KOPT-K1 (cell line): ENCODE measurements around the gene CAMK2D.

Source experiments
- H3K27ac ChIP-seq: fragments of 200-600 bp; sonication (generic); 2 replicates; pipeline ENCODE4 v1.5.1; 2016; ENCODE audit warnings: antibody characterized with exemption, mild to moderate bottlenecking, low read depth, low read length; ENCODE audit not compliant: poor library complexity, severe bottlenecking
- H3K36me3 ChIP-seq: fragments of 200-600 bp; sonication (generic); 2 replicates; pipeline ENCODE4 v1.5.1; 2017; ENCODE audit warnings: antibody characterized with exemption, mild to moderate bottlenecking, low read length, moderate library complexity; ENCODE audit not compliant: insufficient read depth
- H3K9me3 ChIP-seq: fragments of 200-600 bp; sonication (generic); 2 replicates; pipeline ENCODE4 v1.5.1; 2017; ENCODE audit warnings: antibody characterized with exemption, low read length, mild to moderate bottlenecking; ENCODE audit not compliant: insufficient read depth, poor library complexity, severe bottlenecking

The CAMK2D gene

DNA sequence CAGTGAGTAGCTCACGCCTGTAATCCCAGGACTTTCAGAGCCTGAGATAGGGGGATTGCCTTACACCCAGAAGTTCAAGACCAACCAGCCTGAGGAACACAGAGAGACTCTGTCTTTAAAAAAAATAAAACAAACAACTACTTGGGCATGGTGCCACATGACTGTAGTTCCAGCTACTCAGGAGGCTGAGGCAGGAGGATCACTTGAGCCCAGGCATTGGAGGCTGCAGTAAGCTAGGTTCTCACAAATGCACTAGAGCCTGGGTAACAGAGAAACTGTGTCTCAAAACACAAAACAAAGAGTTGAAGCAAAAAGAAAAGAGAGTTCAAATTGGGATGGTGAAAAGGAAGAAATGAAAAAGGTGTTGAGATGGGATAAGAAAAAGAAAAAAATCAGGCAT lies 10.8 kb downstream of the CAMK2D start:
- no peaks in the 10 kb centered on the region for H3K9me3 ChIP-seq
- no peak overlapping the region for H3K27ac ChIP-seq
- 0 out of 2 replicates have a peak, but pooled peaks cover 3% of the 10 kb centered on the region for H3K36me3 ChIP-seq

DNA sequence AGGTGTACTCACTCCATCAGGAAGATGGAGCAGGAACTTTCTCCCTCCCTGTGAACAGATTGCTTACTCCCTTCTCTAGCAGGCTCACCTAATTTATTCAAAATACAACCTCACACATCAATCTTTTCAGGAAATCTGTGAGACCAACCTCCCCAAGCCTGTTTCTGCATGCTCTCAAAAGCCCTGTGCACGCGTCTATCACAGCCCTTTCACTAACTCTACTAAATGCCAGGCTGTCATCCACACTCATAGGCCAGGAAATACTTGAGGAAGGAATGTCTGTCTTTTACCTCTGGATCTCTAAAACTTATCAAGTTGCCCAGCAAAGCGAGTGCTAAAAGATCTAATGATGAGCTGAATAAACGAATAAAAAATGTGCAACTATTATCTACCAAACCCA lies 11.2 kb downstream of the CAMK2D start:
- no peaks in the 10 kb centered on the region for H3K9me3 ChIP-seq
- H3K36me3 ChIP-seq = 0 out of 2 replicates have a peak, but pooled peaks cover 3% of the 10 kb centered on the region
- no peak overlapping the region for H3K27ac ChIP-seq

DNA sequence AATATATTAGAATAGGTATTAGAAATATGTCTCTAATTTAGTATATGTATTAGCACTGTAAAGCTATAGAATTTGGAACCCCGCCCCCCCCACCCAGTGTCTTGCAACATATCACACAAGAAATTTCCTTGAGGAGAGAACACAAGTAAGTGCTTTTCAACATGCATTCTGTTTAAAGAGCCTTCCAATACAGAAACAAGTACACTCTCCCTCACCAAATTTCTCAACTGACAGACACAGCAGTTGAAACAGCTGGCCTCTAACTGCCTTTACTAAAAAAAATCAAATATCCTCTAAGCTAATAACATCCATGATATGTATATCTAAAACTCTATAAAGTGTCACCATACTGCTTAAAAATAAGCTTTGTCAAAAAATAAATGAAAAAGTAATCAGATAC lies 12.4 kb downstream of the CAMK2D start:
- Histone ChIP-seq H3K9me3 (no peaks in the 10 kb centered on the region), H3K36me3 (no peaks in the 10 kb centered on the region), H3K27ac (no peak overlapping the region)

DNA sequence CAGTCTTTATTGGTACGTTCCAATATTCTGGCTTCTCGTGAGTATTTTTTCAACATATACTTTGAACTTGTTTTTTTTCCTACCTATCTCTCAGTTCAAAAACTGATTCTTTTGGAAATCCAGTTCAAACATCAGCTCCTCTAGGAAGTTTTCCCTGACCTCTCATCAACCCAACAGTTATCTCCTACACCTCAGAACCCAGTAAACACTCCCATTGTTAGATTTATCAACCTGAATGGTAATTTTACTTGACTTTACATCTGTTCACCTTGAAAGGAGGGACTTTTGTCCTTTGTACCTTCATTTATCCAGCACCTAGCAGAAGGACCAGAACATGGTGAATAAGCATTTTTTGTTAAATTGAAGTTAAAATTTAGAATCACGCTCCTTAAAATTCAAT lies 13.6 kb downstream of the CAMK2D start:
- Histone ChIP-seq H3K27ac (no peak overlapping the region), H3K9me3 (no peaks in the 10 kb centered on the region), H3K36me3 (no peaks in the 10 kb centered on the region)

DNA sequence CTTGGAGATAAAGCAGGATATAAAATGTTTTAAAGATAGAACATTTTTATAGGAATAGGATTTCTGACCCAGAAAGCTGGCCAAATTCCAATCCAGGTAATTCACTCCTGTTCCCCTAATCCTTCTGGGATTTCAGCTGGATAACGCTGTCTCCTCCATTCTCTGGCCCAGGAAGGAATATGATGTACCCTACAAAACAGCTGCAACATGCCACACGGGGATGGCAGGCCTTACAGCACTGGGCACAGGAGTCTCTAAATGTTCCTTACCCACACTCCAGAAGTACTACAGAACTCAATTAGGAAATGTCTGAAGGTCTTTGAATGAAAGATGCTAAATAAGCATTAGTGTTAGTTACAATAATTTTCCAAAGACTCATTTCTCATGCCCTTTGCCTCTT lies 15.8 kb downstream of the CAMK2D start:
- no peaks in the 10 kb centered on the region for H3K9me3 ChIP-seq
- H3K27ac ChIP-seq = no peak overlapping the region
- H3K36me3 ChIP-seq = no peaks in the 10 kb centered on the region

DNA sequence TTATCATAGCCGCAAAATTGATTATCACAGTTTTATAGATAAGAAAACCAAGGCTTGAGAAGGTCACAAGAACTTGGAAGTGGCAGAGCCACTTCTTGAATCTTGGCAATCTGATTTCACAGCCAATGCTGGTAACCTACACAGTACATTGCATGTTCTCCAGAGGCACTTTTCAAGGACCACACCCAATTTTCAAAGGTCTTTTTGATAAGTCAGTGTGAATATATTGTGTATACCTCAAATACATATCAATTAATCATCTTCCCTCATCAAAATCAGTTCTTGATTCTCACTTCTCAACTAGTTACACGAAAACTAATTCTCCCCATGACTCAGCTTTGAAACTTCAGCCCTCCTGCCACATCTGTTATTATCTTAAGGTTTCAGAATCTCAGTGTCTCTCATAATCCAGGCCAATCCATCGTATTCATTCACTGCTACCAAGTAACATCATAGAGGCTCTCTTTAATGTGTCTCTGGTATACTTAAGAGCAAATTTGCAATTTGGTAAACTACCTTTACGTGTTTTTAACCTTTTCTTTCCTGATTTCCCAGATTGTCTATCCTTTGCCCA lies 16.8 kb downstream of the CAMK2D start:
- no peaks in the 10 kb centered on the region for H3K36me3 ChIP-seq
- no peak overlapping the region for H3K27ac ChIP-seq
- no peaks in the 10 kb centered on the region for H3K9me3 ChIP-seq

DNA sequence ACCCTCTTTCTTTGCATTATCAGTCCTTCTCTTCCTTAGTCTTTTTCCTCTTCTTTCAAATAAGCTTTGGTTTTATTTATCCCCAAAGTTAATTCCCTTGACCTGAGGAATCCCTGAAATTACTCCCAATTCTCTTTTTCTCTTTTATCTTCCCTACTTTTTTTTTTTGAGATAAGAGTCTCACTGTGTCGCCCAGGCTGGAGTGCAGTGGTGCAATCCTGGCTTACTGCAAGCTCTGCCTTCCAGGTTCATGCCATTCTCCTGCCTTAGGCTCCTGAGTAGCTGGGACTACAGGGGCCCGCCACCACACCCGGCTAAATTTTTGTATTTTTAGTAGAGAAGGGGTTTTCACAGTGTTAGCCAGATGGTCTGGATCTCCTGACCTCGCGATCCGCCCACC lies 17.8 kb downstream of the CAMK2D start:
- Histone ChIP-seq H3K36me3 (no peaks in the 10 kb centered on the region), H3K9me3 (no peaks in the 10 kb centered on the region), H3K27ac (no peak overlapping the region)

DNA sequence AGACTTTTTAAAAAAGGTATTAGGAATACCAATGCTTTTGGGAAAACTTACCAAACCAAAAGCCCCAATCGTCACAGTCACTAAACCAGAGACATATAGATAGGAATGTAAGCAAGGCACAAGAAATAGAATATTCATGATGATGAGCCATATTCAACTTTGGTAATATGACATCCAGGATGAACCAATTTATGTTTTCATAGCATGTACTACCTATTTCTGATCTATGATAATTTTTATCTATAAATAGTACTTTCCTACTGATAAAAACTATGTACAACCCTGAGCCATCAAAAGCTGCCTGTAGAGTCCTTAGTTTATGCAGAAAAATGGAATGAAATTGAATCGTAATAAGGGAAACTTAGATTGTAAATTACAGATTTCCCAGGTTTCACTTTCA lies 18.9 kb downstream of the CAMK2D start:
- Histone ChIP-seq H3K27ac (no peak overlapping the region), H3K9me3 (no peaks in the 10 kb centered on the region), H3K36me3 (no peaks in the 10 kb centered on the region)

DNA sequence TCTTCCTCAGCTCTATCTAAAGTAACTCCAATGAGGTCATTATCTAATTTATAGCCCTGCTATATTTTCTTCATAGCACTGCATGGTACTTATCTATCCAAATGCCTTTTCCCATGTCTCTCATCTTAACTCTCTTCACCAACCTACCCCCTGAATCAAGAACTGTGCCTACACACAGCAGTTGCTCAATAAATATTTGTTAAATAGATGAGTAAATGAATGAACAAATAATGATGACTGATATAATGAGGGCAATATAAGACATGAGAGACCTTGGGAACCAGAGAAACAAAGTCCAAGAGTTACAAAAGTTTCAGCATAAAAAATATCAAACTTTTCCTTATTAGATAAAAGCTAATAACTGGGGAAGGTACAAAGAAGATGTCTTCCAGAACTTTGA lies 19.6 kb downstream of the CAMK2D start:
- H3K9me3 ChIP-seq = no peaks in the 10 kb centered on the region
- H3K27ac ChIP-seq = no peak overlapping the region
- H3K36me3 ChIP-seq = no peaks in the 10 kb centered on the region

DNA sequence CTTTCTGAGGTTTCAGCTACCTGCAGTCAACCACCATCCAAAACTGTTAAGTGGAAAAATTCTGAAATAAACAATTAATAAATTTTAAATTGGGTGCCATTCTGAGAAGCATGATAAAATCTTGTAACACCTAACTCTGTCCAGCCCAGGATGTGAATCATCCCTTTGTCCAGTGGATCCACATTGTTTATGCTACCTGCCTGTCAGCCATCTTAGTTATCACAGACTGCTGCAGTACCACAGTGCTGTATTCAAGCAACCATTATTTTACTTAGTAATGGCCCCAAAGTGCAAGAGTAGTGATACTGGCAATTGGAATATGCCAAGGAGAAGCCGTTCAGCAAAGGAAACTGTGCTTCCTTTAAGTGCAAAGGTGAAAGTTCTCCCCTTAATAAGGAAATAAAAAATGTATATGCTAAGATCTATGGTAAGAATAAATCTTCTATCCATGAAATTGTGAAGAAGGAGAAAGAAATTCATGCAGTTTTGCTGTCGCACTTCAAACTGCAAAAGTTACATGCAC lies 20.6 kb downstream of the CAMK2D start:
- Histone ChIP-seq H3K36me3 (no peaks in the 10 kb centered on the region), H3K27ac (no peak overlapping the region), H3K9me3 (no peaks in the 10 kb centered on the region)

DNA sequence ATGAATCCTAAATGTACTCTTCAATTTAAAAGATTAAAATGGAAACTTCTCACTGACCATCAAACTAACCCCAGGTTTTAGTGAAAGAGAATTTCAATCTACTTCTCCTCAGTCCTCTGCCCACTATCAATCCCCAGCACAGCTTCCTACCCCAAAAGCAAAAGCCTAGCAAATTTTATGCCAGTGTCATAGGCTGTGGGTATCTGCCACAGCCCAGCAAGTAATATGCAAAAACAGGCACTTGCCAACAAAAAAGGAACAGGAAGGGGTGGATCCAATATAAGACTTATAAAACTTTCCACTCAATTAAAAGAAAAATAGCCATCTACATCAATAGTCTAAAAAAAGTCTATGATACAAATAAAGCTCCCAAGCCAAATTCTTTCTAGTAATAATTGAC lies 22.3 kb downstream of the CAMK2D start:
- H3K27ac ChIP-seq = no peak overlapping the region
- H3K36me3 ChIP-seq = no peaks in the 10 kb centered on the region
- no peaks in the 10 kb centered on the region for H3K9me3 ChIP-seq

DNA sequence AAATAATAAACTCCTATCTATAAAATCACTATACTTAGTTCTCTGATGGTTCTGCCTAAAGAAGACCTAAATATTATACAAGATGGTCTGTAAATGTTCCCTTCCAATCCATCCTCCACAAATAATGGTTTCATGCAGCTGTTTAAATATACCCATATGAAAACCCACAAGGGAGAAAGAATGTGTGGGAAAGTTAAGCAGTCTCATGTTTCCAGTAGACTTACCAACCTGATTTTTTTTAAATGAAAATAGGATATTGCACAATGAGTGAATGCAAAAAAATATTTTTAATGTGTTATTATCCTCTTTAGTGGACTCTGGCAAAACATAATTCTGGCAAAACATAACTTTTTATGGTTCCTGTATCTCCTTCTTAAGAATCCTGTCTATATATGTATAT lies 23.3 kb downstream of the CAMK2D start:
- H3K36me3 ChIP-seq = no peaks in the 10 kb centered on the region
- H3K27ac ChIP-seq = no peak overlapping the region
- H3K9me3 ChIP-seq = no peaks in the 10 kb centered on the region

DNA sequence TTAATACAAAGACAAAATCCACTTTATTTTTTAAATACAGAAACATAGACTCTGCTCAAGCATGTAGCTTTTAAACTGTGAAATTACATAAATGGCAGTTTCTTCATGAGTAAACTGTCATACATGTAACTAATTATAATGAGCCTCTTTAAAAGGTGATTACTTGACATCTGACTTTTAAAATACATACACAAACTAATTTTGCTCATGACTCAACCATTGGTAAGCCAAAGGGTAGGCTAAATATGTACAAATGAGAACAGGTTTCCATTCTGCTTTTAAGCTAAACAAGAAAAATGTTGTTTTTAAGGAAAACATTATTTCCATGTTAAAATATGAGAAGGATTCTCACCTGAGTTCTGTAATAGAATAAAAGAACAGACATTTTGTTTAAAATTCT lies 27.9 kb downstream of the CAMK2D start:
- Histone ChIP-seq H3K27ac (no peak overlapping the region), H3K36me3 (no peaks in the 10 kb centered on the region), H3K9me3 (no peaks in the 10 kb centered on the region)

DNA sequence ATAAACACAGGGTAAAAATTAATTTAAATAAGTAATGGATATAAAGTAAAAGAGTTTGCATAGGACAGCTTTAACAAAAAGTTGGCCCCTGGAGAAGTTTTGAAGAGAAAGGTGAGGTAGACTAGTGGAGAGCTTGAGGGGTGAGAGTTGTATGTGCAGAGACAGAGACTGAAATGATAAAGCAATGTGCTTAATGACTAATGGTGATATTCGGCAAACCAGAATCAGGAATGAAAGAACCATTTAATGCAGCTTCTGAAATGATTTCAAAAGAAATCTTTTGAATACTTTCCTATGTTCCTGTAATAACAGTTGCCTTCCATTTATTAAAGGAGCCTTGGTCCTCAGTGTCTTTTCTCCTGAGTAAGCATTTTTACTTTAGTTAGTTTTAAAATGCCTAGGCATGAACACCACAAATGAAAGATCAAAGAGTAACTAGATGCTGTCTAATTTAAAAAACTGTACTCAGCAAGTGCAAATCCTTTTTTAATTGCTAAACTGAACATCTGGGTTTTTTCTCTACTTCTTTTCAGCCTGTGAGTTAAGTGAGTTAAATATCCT lies 28.5 kb downstream of the CAMK2D start:
- Histone ChIP-seq H3K27ac (no peak overlapping the region), H3K9me3 (no peaks in the 10 kb centered on the region), H3K36me3 (no peaks in the 10 kb centered on the region)

DNA sequence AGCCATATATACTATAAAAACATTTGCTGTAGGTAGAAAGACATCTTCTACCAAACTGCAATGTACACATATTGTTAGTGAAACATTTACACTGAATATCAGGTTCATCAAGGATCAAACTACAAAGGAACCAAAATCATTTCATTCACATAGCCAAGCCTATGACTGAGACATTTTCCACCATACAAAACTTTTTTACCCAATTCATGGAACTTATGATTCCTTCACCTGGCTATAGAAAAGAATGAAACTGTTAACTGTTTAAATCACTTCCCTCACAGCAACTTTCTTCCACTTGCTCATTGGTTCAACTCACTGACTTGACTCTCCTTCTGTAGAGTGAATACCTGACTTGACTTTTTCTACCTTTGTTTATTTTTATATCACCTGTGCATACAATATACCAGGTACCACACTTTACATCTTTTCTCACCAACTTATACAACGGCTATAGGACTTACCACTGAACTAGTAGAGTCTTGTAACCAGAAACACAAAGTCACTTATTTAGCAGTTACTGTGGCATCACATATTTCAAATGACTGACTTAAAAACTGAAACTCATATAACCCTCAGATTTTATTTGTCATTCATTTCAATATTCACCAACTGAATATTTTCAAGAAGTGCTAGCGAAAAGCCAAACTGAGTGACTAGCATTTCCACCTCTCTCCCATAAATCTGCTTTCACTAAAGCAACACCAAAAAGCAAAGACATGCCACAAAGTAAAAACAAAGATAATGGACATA lies 30.9 kb downstream of the CAMK2D start:
- Histone ChIP-seq H3K27ac (no peak overlapping the region), H3K36me3 (no peaks in the 10 kb centered on the region), H3K9me3 (no peaks in the 10 kb centered on the region)

DNA sequence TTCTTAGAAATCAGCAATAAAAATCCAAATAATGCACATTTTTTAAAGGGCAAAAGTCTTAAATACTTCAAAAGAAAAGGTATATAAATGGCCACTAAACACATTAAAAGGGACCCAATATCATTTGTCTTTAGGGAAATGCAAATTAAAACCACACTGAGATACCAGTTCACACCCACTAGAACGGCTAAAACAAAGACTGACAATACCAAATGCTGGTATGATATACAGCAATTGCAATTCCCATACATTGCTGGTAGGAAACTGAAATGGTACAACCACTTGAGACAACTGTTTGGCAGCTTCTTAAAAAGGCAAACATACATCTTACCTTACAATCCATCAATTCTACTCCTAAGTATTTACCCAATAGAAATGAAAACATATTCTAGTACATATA lies 33.7 kb downstream of the CAMK2D start:
- Histone ChIP-seq H3K36me3 (no peaks in the 10 kb centered on the region), H3K9me3 (no peaks in the 10 kb centered on the region), H3K27ac (no peak overlapping the region)
